Kidney (tissue), 14 donors: Measurements from ENCODE around the gene KCNC3. TPM values are rescaled to one million over a fixed set of nuclear protein-coding genes. Genes with fewer than 3 reads are reported as not detected.

Experiments used
- DNase-seq, 5 donors: peaks; one replicate each; pipeline ENCODE4 v3.0.0-alpha.2; 2013 to 2020
- FAIRE-seq: peaks from 2 replicates; lab custom pipeline; 2012; peaks lifted over from hg19 to GRCh38; lab: Jason Lieb, UNC
- H3K27ac ChIP-seq, 2 donors: one replicate each; pipeline ENCODE4 v1.7.0; 2013; ENCODE audit warnings: low read depth in 2 of 2, low read length in 2 of 2, inconsistent platforms in 1 of 2
- H3K27me3 ChIP-seq: one replicate; pipeline ENCODE4 v1.7.1; 2013; ENCODE audit warnings: low read length, inconsistent platforms; ENCODE audit not compliant: control insufficient read depth, insufficient read depth
- H3K36me3 ChIP-seq, 3 donors: one replicate each; pipeline versions ENCODE4 v1.7.0 to v1.7.1; 2013; ENCODE audit warnings: low read length in 3 of 3, control low read depth in 1 of 3, inconsistent platforms in 1 of 3; ENCODE audit not compliant: insufficient read depth in 3 of 3, control insufficient read depth in 2 of 3
- H3K4me1 ChIP-seq, 3 donors: one replicate each; pipeline versions ENCODE4 v1.7.0 to v1.7.1; 2013; ENCODE audit warnings: low read length in 3 of 3, inconsistent platforms in 1 of 3, low read depth in 1 of 3; ENCODE audit not compliant: control insufficient read depth in 2 of 3, insufficient read depth in 2 of 3
- H3K4me3 ChIP-seq, 3 donors: one replicate each; pipeline versions ENCODE4 v1.7.0 to v1.8.1; 2013; ENCODE audit warnings: low read length in 3 of 3, control low read depth in 1 of 3, inconsistent platforms in 1 of 3
- H3K9ac ChIP-seq, 3 donors: one replicate each; pipeline versions ENCODE4 v1.7.0 to v1.7.1; 2013; ENCODE audit warnings: low read length in 3 of 3, control low read depth in 1 of 3, inconsistent platforms in 1 of 3
- H3K9me3 ChIP-seq, 3 donors: one replicate each; pipeline versions ENCODE4 v1.7.0 to v1.7.1; 2013; ENCODE audit warnings: low read length in 3 of 3, control low read depth in 1 of 3, inconsistent platforms in 1 of 3; ENCODE audit not compliant: control insufficient read depth in 2 of 3, insufficient read depth in 1 of 3
- intact Hi-C: fragments of 100-400 bp; cut with DNase I; formaldehyde crosslinking; loops from one replicate; pipeline ENCODE4 v1.11.1; 2022
- polyA plus RNA-seq: library from polyadenylated mRNA; stranded (reverse); fragments of 350-450 nt; fragmentation: Illumina TruSeq; extraction: RNeasy Lipid Tissue Mini Kit (QIAGEN cat#74804); gene quantifications from one replicate; pipeline ENCODE4 v1.2.3, GENCODE V29; 2014; ENCODE audit warnings: low read depth, low replicate concordance; ENCODE audit not compliant: insufficient read depth
- total RNA-seq: library from RNA; stranded (reverse); fragmentation: NEBNext Ultra II Directional; extraction: Animal tissue kit (Norgen Biotek cat#: 25700); gene quantifications from one replicate; pipeline ENCODE4 v1.2.1, GENCODE V29; 2021
- TF ChIP-seq, protein P1 (sequence below): IDR thresholded peaks from 3 replicates; pipeline ENCODE4 v1.5.1; 2012; ENCODE audit warnings: mild to moderate bottlenecking, moderate library complexity, borderline replicate concordance; ENCODE audit not compliant: insufficient read depth; ENCODE audit errors: extremely low read depth
- donor health status: control.
- donor health status: control.
- donor health status: control.
- donor health status: control.
- donor health status: control.
- donor health status: DM: yes; HTN: yes; CAD: no.
- donor health status: Normal renal cell carcinoma (clear cell type).

Gene KCNC3
- total and polyA plus RNA-seq, 2 donors from 2014 or later: 9.1 to 31.0 TPM

DNA sequence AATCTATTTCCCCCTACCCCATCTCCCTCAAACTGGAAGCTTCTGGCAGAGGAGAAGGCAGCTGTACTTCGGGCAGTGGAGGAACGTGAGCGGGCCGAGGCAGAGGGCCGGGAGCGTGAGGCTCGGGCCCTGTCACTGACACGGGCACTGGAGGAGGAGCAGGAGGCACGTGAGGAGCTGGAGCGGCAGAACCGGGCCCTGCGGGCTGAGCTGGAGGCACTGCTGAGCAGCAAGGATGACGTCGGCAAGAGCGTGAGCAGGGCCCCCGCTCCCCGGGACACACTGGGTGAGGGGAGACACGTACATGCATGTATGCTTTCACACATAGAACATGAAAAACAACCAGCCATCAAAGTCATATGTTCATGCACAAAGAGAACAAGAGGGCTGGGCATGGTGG lies 42.7 kb downstream of the KCNC3 start:
- Histone ChIP-seq H3K4me3 (no peak overlapping the region), H3K27me3 (no peaks in the 10 kb centered on the region), H3K36me3 (peaks cover 0 to 16% (median 11%) of the 10 kb centered on the region in 3 donors), H3K4me1 (no peaks in the 10 kb centered on the region), H3K27ac (no peak overlapping the region), H3K9me3 (peaks cover 0 to 10% (median 0%) of the 10 kb centered on the region in 3 donors), H3K9ac (no peak overlapping the region)
- DNase-seq: no peak
- FAIRE-seq: no peak
- TF ChIP-seq, protein P1, sequence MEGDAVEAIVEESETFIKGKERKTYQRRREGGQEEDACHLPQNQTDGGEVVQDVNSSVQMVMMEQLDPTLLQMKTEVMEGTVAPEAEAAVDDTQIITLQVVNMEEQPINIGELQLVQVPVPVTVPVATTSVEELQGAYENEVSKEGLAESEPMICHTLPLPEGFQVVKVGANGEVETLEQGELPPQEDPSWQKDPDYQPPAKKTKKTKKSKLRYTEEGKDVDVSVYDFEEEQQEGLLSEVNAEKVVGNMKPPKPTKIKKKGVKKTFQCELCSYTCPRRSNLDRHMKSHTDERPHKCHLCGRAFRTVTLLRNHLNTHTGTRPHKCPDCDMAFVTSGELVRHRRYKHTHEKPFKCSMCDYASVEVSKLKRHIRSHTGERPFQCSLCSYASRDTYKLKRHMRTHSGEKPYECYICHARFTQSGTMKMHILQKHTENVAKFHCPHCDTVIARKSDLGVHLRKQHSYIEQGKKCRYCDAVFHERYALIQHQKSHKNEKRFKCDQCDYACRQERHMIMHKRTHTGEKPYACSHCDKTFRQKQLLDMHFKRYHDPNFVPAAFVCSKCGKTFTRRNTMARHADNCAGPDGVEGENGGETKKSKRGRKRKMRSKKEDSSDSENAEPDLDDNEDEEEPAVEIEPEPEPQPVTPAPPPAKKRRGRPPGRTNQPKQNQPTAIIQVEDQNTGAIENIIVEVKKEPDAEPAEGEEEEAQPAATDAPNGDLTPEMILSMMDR: no peak
- intact Hi-C loops: no loop called here

DNA sequence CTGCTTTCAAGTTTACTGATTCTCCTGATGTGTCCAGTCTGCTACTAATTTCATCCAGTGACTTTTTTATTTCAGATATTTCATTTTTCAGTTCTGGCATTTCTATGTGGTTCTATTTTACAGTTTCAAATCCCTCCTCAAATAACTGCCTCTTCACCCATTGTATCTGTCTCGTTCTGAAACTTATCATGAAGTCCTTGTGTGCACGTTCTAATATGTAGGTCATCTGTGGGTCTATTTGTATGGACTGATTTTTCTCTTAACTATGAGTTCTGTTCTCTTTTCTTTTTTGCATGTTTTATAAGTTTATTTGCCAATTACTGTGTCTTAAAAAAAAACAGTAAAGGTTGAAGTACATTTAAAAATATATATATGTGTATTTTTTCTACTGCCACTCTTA lies 43.3 kb downstream of the KCNC3 start:
- Histone ChIP-seq H3K27me3 (no peaks in the 10 kb centered on the region), H3K4me3 (no peak overlapping the region), H3K27ac (no peak overlapping the region), H3K9ac (no peak overlapping the region), H3K36me3 (peaks cover 0 to 16% (median 11%) of the 10 kb centered on the region in 3 donors), H3K9me3 (peaks cover 0 to 10% (median 0%) of the 10 kb centered on the region in 3 donors), H3K4me1 (no peaks in the 10 kb centered on the region)
- no peak for DNase-seq
- no peak for FAIRE-seq
- TF ChIP-seq, protein P1: no peak
- intact Hi-C loops: no loop called here

DNA sequence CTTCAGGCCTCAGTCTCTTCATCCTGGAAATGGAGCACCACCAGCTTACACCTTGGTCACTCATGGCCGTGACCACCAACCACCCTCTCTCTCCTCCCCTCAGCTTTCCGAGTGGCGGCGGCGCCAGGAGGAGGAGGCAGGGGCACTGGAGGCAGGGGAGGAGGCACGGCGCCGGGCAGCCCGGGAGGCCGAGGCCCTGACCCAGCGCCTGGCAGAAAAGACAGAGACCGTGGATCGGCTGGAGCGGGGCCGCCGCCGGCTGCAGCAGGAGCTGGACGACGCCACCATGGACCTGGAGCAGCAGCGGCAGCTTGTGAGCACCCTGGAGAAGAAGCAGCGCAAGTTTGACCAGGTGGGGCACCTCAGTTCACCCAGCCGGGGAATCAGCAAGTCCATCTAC lies 47.7 kb downstream of the KCNC3 start:
- TF ChIP-seq, protein P1: no peak
- Histone ChIP-seq H3K4me1 (no peaks in the 10 kb centered on the region), H3K27me3 (no peaks in the 10 kb centered on the region), H3K9me3 (peaks cover 0 to 6% (median 0%) of the 10 kb centered on the region in 3 donors), H3K4me3 (no peak overlapping the region), H3K27ac (no peak overlapping the region), H3K36me3 (peaks cover 0 to 7% (median 0%) of the 10 kb centered on the region in 3 donors), H3K9ac (no peak overlapping the region)
- DNase-seq (no peak), FAIRE-seq (no peak)
- intact Hi-C loops: no loop called here

DNA sequence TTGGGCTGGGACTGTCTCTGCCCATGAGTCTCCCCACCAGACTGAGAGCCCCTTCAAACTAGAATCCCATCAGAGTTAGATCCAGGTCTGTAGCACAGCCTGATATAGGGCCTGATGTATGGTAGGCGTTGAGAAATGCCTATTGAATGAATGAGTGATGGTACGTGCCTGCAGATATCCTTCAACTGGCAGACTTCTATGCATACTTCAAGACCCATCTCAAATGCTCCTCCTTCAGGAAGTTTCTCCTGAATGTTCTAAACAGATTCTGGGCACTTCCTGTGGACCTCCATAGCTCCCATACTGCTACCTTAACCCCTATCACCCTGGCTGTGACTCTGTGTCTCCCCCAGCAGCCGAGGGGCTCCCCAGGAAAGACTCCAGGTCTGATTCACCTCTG lies 48.2 kb downstream of the KCNC3 start:
- no peak for FAIRE-seq
- Histone ChIP-seq H3K4me3 (no peak overlapping the region), H3K27me3 (no peaks in the 10 kb centered on the region), H3K9me3 (peaks cover 0 to 4% (median 0%) of the 10 kb centered on the region in 3 donors), H3K27ac (no peak overlapping the region), H3K9ac (no peak overlapping the region), H3K4me1 (no peaks in the 10 kb centered on the region), H3K36me3 (peaks cover 0 to 10% (median 0%) of the 10 kb centered on the region in 3 donors)
- no peak for DNase-seq
- intact Hi-C loops: no loop called here
- TF ChIP-seq, protein P1: no peak
